IPS-18c (cell line): ENCODE measurements around the gene SF3B3.

Experiments used
- H3K4me3 ChIP-seq: 2 replicates; pipeline ENCODE4 v1.7.0; 2013; ENCODE audit warnings: low read depth, mild to moderate bottlenecking, low read length, moderate library complexity; ENCODE audit not compliant: insufficient read depth
- H3K9me3 ChIP-seq: one replicate; pipeline ENCODE4 v1.6.1; 2013; ENCODE audit warnings: mild to moderate bottlenecking, low read length, moderate library complexity; ENCODE audit not compliant: control insufficient read depth, insufficient read depth

Gene SF3B3

GRCh38 chr16:70594569-70594968, 71.0 kb downstream of the SF3B3 start:
- no peak overlapping the region for H3K4me3 ChIP-seq
- no peaks in the 10 kb centered on the region for H3K9me3 ChIP-seq

GRCh38 chr16:70597135-70597835, 73.7 kb downstream of the SF3B3 start:
- Histone ChIP-seq H3K9me3 (no peaks in the 10 kb centered on the region), H3K4me3 (no peak overlapping the region)

GRCh38 chr16:70598937-70599503, 75.4 kb downstream of the SF3B3 start:
- no peaks in the 10 kb centered on the region for H3K9me3 ChIP-seq
- H3K4me3 ChIP-seq = no peak overlapping the region

GRCh38 chr16:70600730-70601129, 77.1 kb downstream of the SF3B3 start:
- H3K9me3 ChIP-seq = no peaks in the 10 kb centered on the region
- no peak overlapping the region for H3K4me3 ChIP-seq

- Histone ChIP-seq H3K9me3 (no peaks in the 10 kb centered on the region), H3K4me3 (no peak overlapping the region)
Measured at GRCh38 chr16:70601576-70602575, 78.3 kb downstream of the SF3B3 start.

GRCh38 chr16:70602831-70603230, 79.2 kb downstream of the SF3B3 start:
- Histone ChIP-seq H3K9me3 (no peaks in the 10 kb centered on the region), H3K4me3 (no peak overlapping the region)

GRCh38 chr16:70604407-70605282, 81.0 kb downstream of the SF3B3 start:
- no peaks in the 10 kb centered on the region for H3K9me3 ChIP-seq
- H3K4me3 ChIP-seq = no peak overlapping the region

GRCh38 chr16:70605283-70605657, 81.7 kb downstream of the SF3B3 start:
- H3K4me3 ChIP-seq = no peak overlapping the region
- H3K9me3 ChIP-seq = no peaks in the 10 kb centered on the region

GRCh38 chr16:70608521-70608920, 84.9 kb downstream of the SF3B3 start:
- Histone ChIP-seq H3K9me3 (no peaks in the 10 kb centered on the region), H3K4me3 (no peak overlapping the region)

GRCh38 chr16:70610273-70611223, 86.9 kb downstream of the SF3B3 start:
- Histone ChIP-seq H3K4me3 (no peak overlapping the region), H3K9me3 (peaks cover 2% of the 10 kb centered on the region)

GRCh38 chr16:70611224-70611598, 87.6 kb downstream of the SF3B3 start:
- H3K9me3 ChIP-seq = peaks cover 2% of the 10 kb centered on the region
- no peak overlapping the region for H3K4me3 ChIP-seq

- Histone ChIP-seq H3K9me3 (peaks cover 2% of the 10 kb centered on the region), H3K4me3 (no peak overlapping the region)
Measured at GRCh38 chr16:70611785-70612303, 88.2 kb downstream of the SF3B3 start.

- Histone ChIP-seq H3K9me3 (peaks cover 2% of the 10 kb centered on the region), H3K4me3 (no peak overlapping the region)
Measured at GRCh38 chr16:70612931-70613330, 89.3 kb downstream of the SF3B3 start.

- Histone ChIP-seq H3K9me3 (peaks cover 2% of the 10 kb centered on the region), H3K4me3 (no peak overlapping the region)
Measured at GRCh38 chr16:70614208-70614951, 90.8 kb downstream of the SF3B3 start.

GRCh38 chr16:70615945-70616344, 92.3 kb downstream of the SF3B3 start:
- no peak overlapping the region for H3K4me3 ChIP-seq
- H3K9me3 ChIP-seq = peaks cover 2% of the 10 kb centered on the region
